ENCODE data around the gene NECTIN3.
A peak's percentile ranks its signal among the peaks of the same experiment; 100 is the strongest.

NECTIN3 gene

GRCh38 chr3:111210003-111210711 lies 138.5 kb downstream of the NECTIN3 start:
- DNase-seq (ENCODE audit: low read depth), result peak; percentile 90

- DNase-seq (ENCODE audit: low read depth), result no peak
Observed at GRCh38 chr3:111210866-111211564, 139.4 kb downstream of the NECTIN3 start.

- no peak for DNase-seq (ENCODE audit: low read depth)
Observed at GRCh38 chr3:111212511-111212910, 140.9 kb downstream of the NECTIN3 start.

- peak; percentile 76 for DNase-seq (ENCODE audit: low read depth)
Observed at GRCh38 chr3:111215481-111215880, 143.9 kb downstream of the NECTIN3 start.

GRCh38 chr3:111218615-111219014 lies 147.0 kb downstream of the NECTIN3 start:
- DNase-seq (ENCODE audit: low read depth), result no peak

- DNase-seq (ENCODE audit: low read depth), result peak; percentile 48
Observed at GRCh38 chr3:111227216-111227615, 155.6 kb downstream of the NECTIN3 start.

- no peak for DNase-seq (ENCODE audit: low read depth)
Observed at GRCh38 chr3:111229301-111229700, 157.7 kb downstream of the NECTIN3 start.

GRCh38 chr3:111236836-111237713 lies 165.5 kb downstream of the NECTIN3 start:
- DNase-seq (ENCODE audit: low read depth), result no peak

GRCh38 chr3:111237946-111238345 lies 166.3 kb downstream of the NECTIN3 start:
- DNase-seq (ENCODE audit: low read depth), result no peak

- DNase-seq (ENCODE audit: low read depth), result no peak
Observed at GRCh38 chr3:111238885-111239284, 167.3 kb downstream of the NECTIN3 start.

- DNase-seq (ENCODE audit: low read depth), result no peak
Observed at GRCh38 chr3:111241960-111242359, 170.3 kb downstream of the NECTIN3 start.
